PC-3 (cell line): Measurements from ENCODE around the gene SMAD7. TPM values are rescaled to one million over a fixed set of nuclear protein-coding genes. Genes with fewer than 3 reads are reported as not detected.

Experiments used
- ATAC-seq: fragments of 200-7000 bp; cut with Tn5 transposase; 2 replicates; pipeline ENCODE4 v1.9.1; 2020; ENCODE audit warnings: mild to moderate bottlenecking, moderate library complexity
- BruUV-seq: library from RNA; stranded (reverse); fragments of 400-500 nt; replicated peaks from 2 replicates; lab custom pipeline; 2021; lab: Mats Ljungman, UMichigan
- CTCF ChIA-PET: fragments of 300-600 bp; sonication (Branson Sonifier 250); formaldehyde crosslinking; loops from one replicate; lab custom pipeline; 2022; ENCODE audit warnings: antibody characterized with exemption; lab: Charles Lee
- POLR2A ChIA-PET: fragments of 300-600 bp; sonication (Branson Sonifier 250); formaldehyde crosslinking; loops from one replicate; lab custom pipeline; 2022; ENCODE audit warnings: antibody characterized with exemption; ENCODE audit not compliant: unreplicated experiment; lab: Charles Lee
- DNase-seq: peaks from one replicate; pipeline ENCODE4 v3.0.0-alpha.2; 2015
- H2AFZ ChIP-seq: fragments of 300-600 bp; sonication (generic); 2 replicates; pipeline ENCODE4 v1.6.0; 2016; ENCODE audit warnings: antibody characterized with exemption, low read length
- H3F3A ChIP-seq: fragments of 300-600 bp; sonication (generic); one replicate; pipeline ENCODE4 v1.6.0; 2017; ENCODE audit warnings: antibody characterized with exemption, low read length, control low read depth, mild to moderate bottlenecking; ENCODE audit not compliant: unreplicated experiment
- H3K27ac ChIP-seq: fragments of 300-600 bp; sonication (generic); 2 replicates; pipeline ENCODE4 v1.5.1; 2016; ENCODE audit warnings: mild to moderate bottlenecking, low read length
- H3K27me3 ChIP-seq: fragments of 300-600 bp; sonication (generic); 2 replicates; pipeline ENCODE4 v1.6.1; 2016; ENCODE audit warnings: low read length, mixed read lengths
- H3K36me3 ChIP-seq: fragments of 300-600 bp; sonication (generic); 2 replicates; pipeline ENCODE4 v1.6.1; 2016; ENCODE audit warnings: low read depth, mixed run types, low read length, mixed read lengths
- H3K4me1 ChIP-seq: fragments of 300-600 bp; sonication (generic); 2 replicates; pipeline ENCODE4 v1.5.1; 2016; ENCODE audit warnings: low read length; ENCODE audit not compliant: insufficient read depth
- H3K4me2 ChIP-seq: fragments of 300-600 bp; sonication (generic); 2 replicates; pipeline ENCODE4 v1.6.0; 2016; ENCODE audit warnings: low read length
- H3K4me3 ChIP-seq: fragments of 300-600 bp; sonication (generic); 2 replicates; pipeline ENCODE4 v1.5.1; 2016; ENCODE audit warnings: mild to moderate bottlenecking, low read length, mixed read lengths
- H3K79me2 ChIP-seq: fragments of 300-600 bp; sonication (generic); 2 replicates; pipeline ENCODE4 v1.6.1; 2017; ENCODE audit warnings: low read length, mixed read lengths
- H3K9ac ChIP-seq: fragments of 300-600 bp; sonication (generic); 2 replicates; pipeline ENCODE4 v1.6.0; 2016; ENCODE audit warnings: mild to moderate bottlenecking, low read length
- H3K9me2 ChIP-seq: fragments of 300-600 bp; sonication (generic); replicated peaks from 2 replicates; pipeline ENCODE4 v1.6.1; 2016; ENCODE audit warnings: mixed run types, low read length, mixed read lengths
- H3K9me3 ChIP-seq: fragments of 300-600 bp; sonication (generic); 2 replicates; pipeline ENCODE4 v1.6.1; 2016; ENCODE audit warnings: low read length, mixed read lengths
- H4K20me1 ChIP-seq: fragments of 300-600 bp; sonication (generic); 2 replicates; pipeline ENCODE4 v1.6.1; 2016; ENCODE audit warnings: low read length, mixed read lengths
- EZH2 ChIP-seq: fragments of 300-600 bp; sonication (generic); IDR thresholded peaks from one replicate; pipeline ENCODE4 v1.6.1; 2017; ENCODE audit warnings: antibody characterized with exemption, mild to moderate bottlenecking, low read length; ENCODE audit not compliant: unreplicated experiment
- EZH2phosphoT487 ChIP-seq: fragments of 300-600 bp; sonication (generic); IDR thresholded peaks from 2 replicates; pipeline ENCODE4 v1.6.1; 2018; ENCODE audit warnings: mild to moderate bottlenecking, antibody characterized with exemption, low read length, borderline replicate concordance
- intact Hi-C: fragments of 100-400 bp; cut with micrococcal nuclease; formaldehyde crosslinking; loops from 2 replicates; pipeline ENCODE4 v1.9.0; 2023
- total RNA-seq: library from RNA; depleted of rRNA; stranded (reverse); fragments of >200 nt; gene quantifications from 2 replicates; pipeline ENCODE4 v1.2.3, GENCODE V29; 2014
- TF ChIP-seq, protein P1 (sequence below): fragments of 300-600 bp; sonication (generic); conservative IDR thresholded peaks from 2 replicates; pipeline ENCODE4 v1.5.1; 2017; ENCODE audit warnings: antibody characterized with exemption, low read depth, mild to moderate bottlenecking, low read length

SMAD7 gene
- total RNA-seq, 1 experiment from 2014 or later = 9.4 TPM

DNA sequence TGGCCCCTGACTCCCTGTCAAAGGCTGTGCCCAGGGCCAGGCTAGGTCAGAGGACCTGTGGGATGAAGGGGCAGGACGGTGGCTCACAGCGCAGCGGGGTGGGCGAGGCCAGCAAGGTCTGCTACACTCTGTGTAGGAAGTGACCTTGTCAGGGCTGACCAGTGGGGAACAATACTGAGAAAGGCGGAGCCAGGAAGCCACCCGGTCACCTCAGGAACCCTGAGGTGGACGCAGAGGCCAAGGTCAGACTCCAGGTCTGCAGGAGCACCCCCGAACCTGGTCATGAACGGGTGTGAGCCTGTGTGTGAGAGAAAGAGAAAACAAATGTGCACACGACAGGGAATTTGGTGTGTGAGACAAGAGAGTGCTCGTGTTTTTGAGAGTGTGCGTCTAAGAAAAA is 72.3 kb downstream of the SMAD7 start:
- Histone ChIP-seq H3K9me2 (no peaks in the 10 kb centered on the region), H3K27me3 (no peaks in the 10 kb centered on the region), H4K20me1 (no peaks in the 10 kb centered on the region), H3F3A (no peaks in the 10 kb centered on the region), H3K79me2 (no peaks in the 10 kb centered on the region), H3K4me1 (no peaks in the 10 kb centered on the region), H3K9ac (no peak overlapping the region), H2AFZ (no peak overlapping the region), H3K4me3 (no peak overlapping the region), H3K27ac (no peak overlapping the region), H3K9me3 (no peaks in the 10 kb centered on the region), H3K4me2 (no peak overlapping the region), H3K36me3 (no peaks in the 10 kb centered on the region)
- intact Hi-C loops = no loop called here
- TF ChIP-seq EZH2 (no peak), EZH2phosphoT487 (no peak)
- TF ChIP-seq, protein P1, sequence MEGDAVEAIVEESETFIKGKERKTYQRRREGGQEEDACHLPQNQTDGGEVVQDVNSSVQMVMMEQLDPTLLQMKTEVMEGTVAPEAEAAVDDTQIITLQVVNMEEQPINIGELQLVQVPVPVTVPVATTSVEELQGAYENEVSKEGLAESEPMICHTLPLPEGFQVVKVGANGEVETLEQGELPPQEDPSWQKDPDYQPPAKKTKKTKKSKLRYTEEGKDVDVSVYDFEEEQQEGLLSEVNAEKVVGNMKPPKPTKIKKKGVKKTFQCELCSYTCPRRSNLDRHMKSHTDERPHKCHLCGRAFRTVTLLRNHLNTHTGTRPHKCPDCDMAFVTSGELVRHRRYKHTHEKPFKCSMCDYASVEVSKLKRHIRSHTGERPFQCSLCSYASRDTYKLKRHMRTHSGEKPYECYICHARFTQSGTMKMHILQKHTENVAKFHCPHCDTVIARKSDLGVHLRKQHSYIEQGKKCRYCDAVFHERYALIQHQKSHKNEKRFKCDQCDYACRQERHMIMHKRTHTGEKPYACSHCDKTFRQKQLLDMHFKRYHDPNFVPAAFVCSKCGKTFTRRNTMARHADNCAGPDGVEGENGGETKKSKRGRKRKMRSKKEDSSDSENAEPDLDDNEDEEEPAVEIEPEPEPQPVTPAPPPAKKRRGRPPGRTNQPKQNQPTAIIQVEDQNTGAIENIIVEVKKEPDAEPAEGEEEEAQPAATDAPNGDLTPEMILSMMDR = no peak
- no TSS peak for BruUV-seq
- no peak for ATAC-seq
- ChIA-PET CTCF (no interaction called here), POLR2A (no interaction called here)
- no peak for DNase-seq

DNA sequence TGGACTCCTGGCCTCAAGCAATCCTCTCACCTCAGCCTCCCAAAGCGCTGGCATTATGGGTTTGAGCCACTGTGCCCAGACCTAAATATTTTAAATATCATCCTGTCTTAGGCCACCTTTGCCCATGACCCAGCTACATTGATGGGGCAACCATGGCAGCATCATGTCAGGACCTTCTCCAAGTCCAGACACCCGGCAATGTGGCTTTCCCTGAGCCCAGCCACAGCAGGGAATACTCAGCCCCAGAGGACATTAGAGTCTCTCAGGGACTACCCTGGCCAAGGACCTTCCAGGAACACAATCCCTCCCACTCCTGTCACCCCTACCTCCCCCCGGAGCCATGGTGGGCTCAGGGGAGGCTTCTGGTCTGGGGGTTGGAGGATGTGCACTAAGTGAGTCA is 72.8 kb downstream of the SMAD7 start:
- Histone ChIP-seq H3K36me3 (no peaks in the 10 kb centered on the region), H3K4me2 (no peak overlapping the region), H3K79me2 (no peaks in the 10 kb centered on the region), H2AFZ (no peak overlapping the region), H3K27ac (no peak overlapping the region), H4K20me1 (no peaks in the 10 kb centered on the region), H3K4me3 (no peak overlapping the region), H3K9ac (no peak overlapping the region), H3K9me3 (no peaks in the 10 kb centered on the region), H3K4me1 (peaks cover 4% of the 10 kb centered on the region), H3K9me2 (no peaks in the 10 kb centered on the region), H3F3A (no peaks in the 10 kb centered on the region), H3K27me3 (no peaks in the 10 kb centered on the region)
- no TSS peak for BruUV-seq
- DNase-seq (no peak), ATAC-seq (no peak)
- POLR2A ChIA-PET = no interaction called here
- intact Hi-C loops = no loop called here
- CTCF ChIA-PET = no interaction called here
- TF ChIP-seq EZH2 = no peak
- TF ChIP-seq, protein P1 = no peak
- TF ChIP-seq EZH2phosphoT487 = no peak

DNA sequence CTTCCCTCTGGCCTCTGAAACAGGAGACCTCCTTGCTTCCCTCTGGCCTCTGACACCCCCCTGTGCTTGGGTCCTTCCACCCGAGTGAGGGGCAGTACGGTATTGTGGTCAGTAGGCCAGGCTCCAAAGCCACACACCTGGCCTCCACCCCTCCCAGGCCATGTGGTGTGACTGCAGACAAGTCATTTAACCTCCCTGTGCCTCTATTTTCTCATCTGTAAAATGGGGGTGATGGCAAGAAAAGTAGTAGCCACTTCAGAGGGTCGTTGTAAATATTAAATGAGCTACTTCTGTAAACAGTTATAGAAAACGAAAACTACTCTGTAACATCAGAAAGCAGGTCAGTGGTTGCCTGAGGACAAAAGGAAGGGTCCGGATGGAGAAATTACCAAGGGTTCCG is 74.2 kb downstream of the SMAD7 start:
- ChIA-PET CTCF (no interaction called here), POLR2A (no interaction called here)
- no peaks in the 10 kb centered on the region for H3K79me2 ChIP-seq
- BruUV-seq = no TSS peak
- H3K9ac ChIP-seq = no peak overlapping the region
- no peak for ATAC-seq
- H3K27ac ChIP-seq = no peak overlapping the region
- no peaks in the 10 kb centered on the region for H4K20me1 ChIP-seq
- intact Hi-C loops = no loop called here
- H3K4me1 ChIP-seq = peaks cover 10% of the 10 kb centered on the region
- H3K4me2 ChIP-seq = no peak overlapping the region
- TF ChIP-seq, protein P1 = no peak
- TF ChIP-seq EZH2 (no peak), EZH2phosphoT487 (no peak)
- H3K9me3 ChIP-seq = no peaks in the 10 kb centered on the region
- no peak overlapping the region for H2AFZ ChIP-seq
- H3K4me3 ChIP-seq = no peak overlapping the region
- no peaks in the 10 kb centered on the region for H3K36me3 ChIP-seq
- no peaks in the 10 kb centered on the region for H3K27me3 ChIP-seq
- no peaks in the 10 kb centered on the region for H3K9me2 ChIP-seq
- no peak for DNase-seq
- no peaks in the 10 kb centered on the region for H3F3A ChIP-seq
